ENCODE measurements around the gene RXRA.

The RXRA gene

DNA sequence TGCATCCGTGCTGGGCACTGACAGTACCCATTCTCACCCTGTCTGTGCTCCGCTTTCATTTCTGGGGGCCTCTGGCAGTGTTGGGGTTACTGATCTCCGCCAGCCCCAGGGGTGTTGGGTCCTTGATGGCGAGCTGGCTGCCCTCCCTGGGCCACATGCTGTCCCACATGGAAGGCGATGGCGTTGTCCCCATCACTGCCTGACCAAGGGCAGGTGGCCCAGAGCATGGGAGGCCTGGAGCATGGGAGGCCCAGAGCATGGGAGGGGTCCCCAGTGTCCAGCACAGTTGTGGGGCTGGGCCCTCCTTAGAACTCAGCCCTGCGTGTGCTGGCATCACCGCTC lies 50.9 kb downstream of the RXRA start:
- DNase-seq (ENCODE audit: low read depth in 2 of 2) = no peak
- no peak overlapping the region for H3K4me3 ChIP-seq (replicated peaks in 1 of 2; ENCODE audit: low read depth in 2 of 2, low read length in 2 of 2)
- TF ChIP-seq, protein P1, sequence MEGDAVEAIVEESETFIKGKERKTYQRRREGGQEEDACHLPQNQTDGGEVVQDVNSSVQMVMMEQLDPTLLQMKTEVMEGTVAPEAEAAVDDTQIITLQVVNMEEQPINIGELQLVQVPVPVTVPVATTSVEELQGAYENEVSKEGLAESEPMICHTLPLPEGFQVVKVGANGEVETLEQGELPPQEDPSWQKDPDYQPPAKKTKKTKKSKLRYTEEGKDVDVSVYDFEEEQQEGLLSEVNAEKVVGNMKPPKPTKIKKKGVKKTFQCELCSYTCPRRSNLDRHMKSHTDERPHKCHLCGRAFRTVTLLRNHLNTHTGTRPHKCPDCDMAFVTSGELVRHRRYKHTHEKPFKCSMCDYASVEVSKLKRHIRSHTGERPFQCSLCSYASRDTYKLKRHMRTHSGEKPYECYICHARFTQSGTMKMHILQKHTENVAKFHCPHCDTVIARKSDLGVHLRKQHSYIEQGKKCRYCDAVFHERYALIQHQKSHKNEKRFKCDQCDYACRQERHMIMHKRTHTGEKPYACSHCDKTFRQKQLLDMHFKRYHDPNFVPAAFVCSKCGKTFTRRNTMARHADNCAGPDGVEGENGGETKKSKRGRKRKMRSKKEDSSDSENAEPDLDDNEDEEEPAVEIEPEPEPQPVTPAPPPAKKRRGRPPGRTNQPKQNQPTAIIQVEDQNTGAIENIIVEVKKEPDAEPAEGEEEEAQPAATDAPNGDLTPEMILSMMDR (IDR thresholded peaks at IDR 0.05; ENCODE audit: low read depth, low read length) = no peak

DNA sequence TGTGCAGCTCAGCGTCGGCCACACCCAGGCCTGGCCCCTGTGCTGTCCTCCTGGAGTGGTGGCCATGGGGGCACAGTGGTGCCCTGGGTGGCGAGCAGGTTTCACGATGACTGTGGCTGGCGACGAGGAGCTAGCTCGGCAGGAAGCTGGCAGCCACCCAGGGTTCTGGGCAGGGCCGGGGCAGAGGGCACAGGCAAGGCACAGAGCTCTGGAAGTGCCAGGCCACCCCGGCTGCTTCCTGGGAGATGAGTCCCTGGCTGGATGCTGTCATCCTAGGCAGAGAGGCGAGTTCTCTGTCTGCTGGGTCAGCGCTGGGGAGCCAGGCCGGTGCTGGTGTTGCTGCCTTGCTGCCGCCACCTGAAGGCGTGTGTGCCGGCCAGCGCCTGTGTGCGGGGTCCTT lies 51.7 kb downstream of the RXRA start:
- no peak overlapping the region for H3K4me3 ChIP-seq (replicated peaks in 1 of 2; ENCODE audit: low read depth in 2 of 2, low read length in 2 of 2)
- DNase-seq (ENCODE audit: low read depth in 2 of 2) = no peak
- TF ChIP-seq, protein P1 (IDR thresholded peaks at IDR 0.05; ENCODE audit: low read depth, low read length) = no peak

DNA sequence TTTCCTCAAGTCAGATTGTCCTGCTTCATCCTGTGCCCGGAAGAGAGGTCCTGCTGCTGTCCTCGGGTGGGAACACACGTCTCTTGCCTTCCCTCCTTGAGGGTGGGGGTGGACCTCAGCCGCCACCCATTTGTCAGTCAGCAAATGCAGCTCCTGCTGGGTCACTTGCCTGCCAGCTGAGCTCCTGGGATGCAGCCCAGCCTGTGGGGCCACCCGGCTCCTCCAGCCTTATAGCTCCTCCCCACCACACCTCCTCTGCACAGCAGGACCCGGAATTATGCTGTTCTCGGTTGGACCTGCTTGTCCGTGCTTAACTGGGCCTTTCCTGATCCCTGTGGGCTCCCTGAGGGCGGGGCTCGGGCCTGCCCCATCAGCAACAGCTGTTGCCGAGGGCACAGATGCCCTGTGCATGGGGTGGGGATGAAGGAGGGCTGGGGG lies 52.7 kb downstream of the RXRA start:
- TF ChIP-seq, protein P1 (IDR thresholded peaks at IDR 0.05; ENCODE audit: low read depth, low read length) = no peak
- H3K4me3 ChIP-seq (replicated peaks in 1 of 2; ENCODE audit: low read depth in 2 of 2, low read length in 2 of 2) = no peak overlapping the region
- peak in 1 of 2 donors; percentile 64 for DNase-seq (ENCODE audit: low read depth in 2 of 2)

DNA sequence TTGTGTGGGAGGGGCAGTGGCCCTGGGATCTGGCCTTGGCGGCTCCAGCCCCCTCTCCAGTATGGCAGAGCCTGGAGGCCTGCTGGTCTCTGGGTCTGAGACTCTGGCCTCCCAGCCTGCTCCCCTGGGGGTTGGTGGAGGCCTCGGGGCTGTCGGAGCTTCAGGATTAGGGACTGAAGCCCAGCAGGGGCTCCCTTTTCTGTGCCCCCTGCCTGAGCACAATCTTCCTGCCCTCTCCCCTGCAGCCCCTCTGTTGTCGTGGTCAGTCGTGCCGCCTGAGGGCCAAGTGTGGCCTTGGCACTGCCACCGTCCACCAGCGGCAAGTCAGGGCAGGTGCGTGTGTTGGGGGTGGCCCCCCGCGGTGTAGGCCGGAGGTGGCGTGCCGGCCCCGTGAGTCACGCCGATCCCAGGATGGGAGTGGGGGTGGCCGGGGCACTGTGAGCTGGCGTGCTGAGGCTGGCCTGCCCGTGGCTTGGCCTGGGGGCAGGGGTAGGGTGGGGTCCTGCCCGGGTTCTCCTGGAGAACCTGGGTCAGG lies 53.6 kb downstream of the RXRA start:
- TF ChIP-seq, protein P1 (IDR thresholded peaks at IDR 0.05; ENCODE audit: low read depth, low read length) = no peak
- H3K4me3 ChIP-seq (replicated peaks in 1 of 2; ENCODE audit: low read depth in 2 of 2, low read length in 2 of 2) = no peak overlapping the region
- no peak for DNase-seq (ENCODE audit: low read depth in 2 of 2)

DNA sequence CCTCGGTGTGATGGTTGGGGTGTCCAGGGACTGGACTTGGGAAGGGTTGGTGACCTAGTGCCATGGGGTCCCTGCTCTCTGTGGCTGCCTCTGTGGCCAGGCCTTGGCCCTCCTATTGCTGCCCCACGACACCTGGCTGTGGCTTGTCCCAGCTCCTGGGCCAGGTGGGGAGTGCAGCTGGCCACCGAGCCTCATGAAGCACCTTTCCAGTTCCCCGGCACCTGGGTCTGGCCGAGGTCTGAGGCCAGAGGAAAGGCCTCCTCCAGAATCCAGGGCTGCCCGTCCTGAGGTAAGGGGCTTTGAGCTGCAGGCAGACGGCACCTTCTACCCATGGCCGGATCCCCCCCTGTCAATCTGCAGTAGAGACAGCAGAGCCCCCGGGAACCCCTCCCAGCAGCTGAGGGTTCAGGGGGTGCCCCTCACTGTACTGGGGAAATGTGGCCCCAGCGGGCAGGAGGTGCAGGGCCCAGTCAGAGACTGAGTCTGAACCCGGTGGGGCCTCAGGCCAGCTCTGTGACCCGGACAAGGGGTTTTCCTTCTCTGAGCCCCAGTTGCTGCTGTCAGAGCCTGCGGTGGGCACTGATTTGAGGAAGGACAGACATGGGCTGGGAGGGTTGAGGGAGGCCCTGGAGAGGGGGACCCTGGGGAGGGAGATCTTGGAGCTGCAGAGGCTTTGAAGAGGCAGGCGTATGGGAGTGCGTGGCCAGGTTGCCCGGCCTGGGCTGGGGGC lies 54.5 kb downstream of the RXRA start:
- TF ChIP-seq, protein P1 (IDR thresholded peaks at IDR 0.05; ENCODE audit: low read depth, low read length) = no peak
- no peak for DNase-seq (ENCODE audit: low read depth in 2 of 2)
- H3K4me3 ChIP-seq (replicated peaks in 1 of 2; ENCODE audit: low read depth in 2 of 2, low read length in 2 of 2) = no peak overlapping the region

DNA sequence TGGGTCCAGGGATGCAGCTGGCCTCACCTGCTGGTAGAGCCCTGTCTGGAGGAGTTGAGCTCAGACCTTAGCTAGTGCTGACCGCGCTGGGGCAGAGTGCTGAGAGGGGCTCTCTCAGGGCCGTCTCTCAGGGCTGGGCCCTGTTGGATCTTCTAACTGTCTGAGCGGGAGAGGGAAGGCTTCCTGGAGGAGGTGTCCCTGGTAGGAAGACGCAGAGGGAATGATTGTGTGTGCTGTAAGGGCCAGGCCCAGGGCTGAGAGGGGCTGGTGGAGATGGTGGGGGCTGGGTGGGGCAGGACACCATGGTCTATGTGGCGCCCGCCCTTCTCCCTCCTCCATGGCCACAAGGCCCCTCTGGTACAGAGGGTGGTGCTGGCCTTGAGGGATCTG lies 55.0 kb downstream of the RXRA start:
- TF ChIP-seq, protein P1 (IDR thresholded peaks at IDR 0.05; ENCODE audit: low read depth, low read length) = no peak
- DNase-seq (ENCODE audit: low read depth in 2 of 2) = no peak
- H3K4me3 ChIP-seq (replicated peaks in 1 of 2; ENCODE audit: low read depth in 2 of 2, low read length in 2 of 2) = no peak overlapping the region

All from cardiac fibroblast (primary cell).